Naive B cell (primary cell): ENCODE data around the gene IL11RA. TPM values are rescaled to one million over a fixed set of nuclear protein-coding genes. Genes with fewer than 3 reads are reported as not detected.
A peak's percentile ranks its signal among the peaks of the same experiment; 100 is the strongest.

Source experiments
- ATAC-seq, 2 donors: fragments of 150-1000 bp; cut with Tn5 transposase; 2 replicates each; pipeline ENCODE4 v1.10.0; 2021; ENCODE audit warnings: low read depth in 2 of 2, mild to moderate bottlenecking in 2 of 2, moderate library complexity in 2 of 2
- DNase-seq: peaks from one replicate; pipeline ENCODE4 v3.0.0; 2022
- H3K27ac Mint-ChIP-seq, 6 donors: one replicate each; pipeline ENCODE4 v1.8.0; 2020 to 2022; ENCODE audit warnings: mild to moderate bottlenecking in 6 of 6, mixed read lengths in 6 of 6, moderate library complexity in 5 of 6, inconsistent platforms in 2 of 6
- H3K27me3 Mint-ChIP-seq, 3 donors: one replicate each; pipeline ENCODE4 v1.8.0; 2021 to 2022; ENCODE audit warnings: mixed read lengths in 3 of 3, mild to moderate bottlenecking in 1 of 3
- H3K36me3 Mint-ChIP-seq, 2 donors: one replicate each; pipeline ENCODE4 v1.8.0; 2020 to 2022; ENCODE audit warnings: mixed read lengths in 2 of 2, inconsistent platforms in 1 of 2, mild to moderate bottlenecking in 1 of 2
- H3K4me1 Mint-ChIP-seq, 3 donors: one replicate each; pipeline ENCODE4 v1.8.0; 2020 to 2022; ENCODE audit warnings: mixed read lengths in 3 of 3, inconsistent platforms in 1 of 3, mild to moderate bottlenecking in 1 of 3, moderate library complexity in 1 of 3
- H3K4me3 Mint-ChIP-seq, 8 donors: one replicate each; pipeline ENCODE4 v1.8.0; 2020 to 2022; ENCODE audit warnings: mild to moderate bottlenecking in 8 of 8, mixed read lengths in 8 of 8, moderate library complexity in 8 of 8, inconsistent platforms in 2 of 8
- H3K9me3 Mint-ChIP-seq, 7 donors: one replicate each; pipeline ENCODE4 v1.8.0; 2020 to 2022; ENCODE audit warnings: mixed read lengths in 7 of 7, mild to moderate bottlenecking in 5 of 7, inconsistent platforms in 2 of 7, moderate library complexity in 1 of 7
- polyA plus RNA-seq, 6 donors: library from polyadenylated mRNA; unstranded; fragments of 300-500 nt; fragmentation: Illumina TruSeq; gene quantifications; one replicate each; pipeline ENCODE4 v1.2.3, GENCODE V29; 2021; ENCODE audit warnings: low read depth in 6 of 6

Gene IL11RA
- polyA plus RNA-seq = 1 to 10 TPM; 2.0 to 7.4 (median 3.0) TPM

GRCh38 chr9:34651876-34652601, at the start of gene IL11RA:
Gene IL11RA, plus strand, starts transcription at chr9:34652185. Its CDS starts 3,033 bp downstream, at chr9:34655218.
- H3K27ac Mint-ChIP-seq = peak within 1 kb of the TSS in 3 of 6 donors; percentile 47 to 76 (median 61)
- peak within 1 kb of the TSS in 1 of 8 donors; percentile 20 for H3K4me3 Mint-ChIP-seq
- ATAC-seq (no peak), DNase-seq (no peak)
- peaks cover 23 to 33% (median 29%) of the 10 kb centered on the region in 3 donors for H3K4me1 Mint-ChIP-seq
- H3K36me3 Mint-ChIP-seq = peaks cover 5 to 13% of the 10 kb centered on the region in 2 donors
- H3K27me3 Mint-ChIP-seq = no peaks in the 10 kb centered on the region
- no peaks in the 10 kb centered on the region for H3K9me3 Mint-ChIP-seq

DNA sequence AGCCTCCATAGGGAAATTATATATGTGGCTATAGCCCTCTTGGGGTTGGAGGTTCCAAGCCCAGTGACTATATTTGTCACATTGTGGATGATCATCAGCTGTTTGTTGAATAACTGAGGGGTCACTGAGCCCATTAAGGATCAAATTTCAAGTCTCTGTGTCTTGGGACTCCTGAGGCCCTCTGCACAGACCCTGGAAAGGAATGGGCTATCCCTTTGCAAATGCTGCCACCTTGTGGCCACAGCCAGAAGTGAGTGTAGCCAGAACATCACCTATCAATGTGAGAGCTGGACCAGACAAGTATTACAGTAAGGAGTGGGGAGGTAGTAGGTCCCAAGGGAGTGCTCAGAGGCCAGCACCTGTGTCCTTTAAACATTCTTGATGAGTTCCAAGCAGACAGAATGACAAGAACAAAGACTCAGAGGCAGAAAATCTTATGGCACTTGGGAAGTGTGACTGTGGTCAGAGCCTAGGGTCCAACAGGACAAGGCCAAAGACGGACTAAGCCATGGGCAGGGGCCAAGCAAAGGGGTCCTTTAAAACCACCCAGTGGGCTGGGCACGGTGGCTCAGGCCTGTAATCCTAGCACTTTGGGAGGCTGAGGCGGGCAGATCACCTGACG, 48.3 kb upstream of the IL11RA start:
- Mint-ChIP-seq H3K4me1 (no peaks in the 10 kb centered on the region), H3K9me3 (no peaks in the 10 kb centered on the region), H3K27ac (no peak overlapping the region), H3K4me3 (peak overlapping the region in 1 of 8 donors; percentile 5), H3K36me3 (no peaks in the 10 kb centered on the region), H3K27me3 (peaks cover 14 to 34% (median 20%) of the 10 kb centered on the region in 3 donors)
- peak; percentile 92 to 96 for ATAC-seq
- peak; percentile 72 for DNase-seq

DNA sequence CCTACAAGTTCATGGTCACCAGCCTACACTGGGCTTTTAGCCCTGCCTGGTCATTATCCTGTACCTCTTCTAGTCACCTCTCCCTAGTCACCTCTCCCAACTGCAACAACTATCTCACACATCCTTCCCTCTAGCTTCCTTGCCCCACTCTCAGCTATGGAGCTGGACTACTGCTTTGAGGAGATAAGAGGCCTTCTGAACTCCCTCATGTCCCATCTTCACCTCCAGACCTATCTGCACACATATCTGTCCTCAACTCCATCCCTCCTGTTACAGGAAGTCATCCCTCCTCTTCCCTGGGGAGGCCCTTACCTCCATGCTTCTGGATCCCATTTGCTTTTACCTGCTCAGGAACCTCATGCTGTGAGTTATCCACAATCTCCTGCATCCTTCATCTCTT, 45.8 kb upstream of the IL11RA start:
- H3K4me1 Mint-ChIP-seq = peaks cover under 1 to 10% (median 2%) of the 10 kb centered on the region in 3 donors
- ATAC-seq = no peak
- DNase-seq = no peak
- no peak overlapping the region for H3K27ac Mint-ChIP-seq
- peaks cover 0 to 15% (median 10%) of the 10 kb centered on the region in 3 donors for H3K27me3 Mint-ChIP-seq
- no peak overlapping the region for H3K4me3 Mint-ChIP-seq
- no peaks in the 10 kb centered on the region for H3K36me3 Mint-ChIP-seq
- peaks cover 0 to 2% (median 0%) of the 10 kb centered on the region in 7 donors for H3K9me3 Mint-ChIP-seq

GRCh38 chr9:34606905-34607304, 45.1 kb upstream of the IL11RA start:
- Mint-ChIP-seq H3K36me3 (no peaks in the 10 kb centered on the region), H3K27ac (no peak overlapping the region), H3K4me3 (no peak overlapping the region), H3K27me3 (peaks cover 0 to 15% (median 5%) of the 10 kb centered on the region in 3 donors), H3K4me1 (peaks cover 8 to 14% (median 9%) of the 10 kb centered on the region in 3 donors), H3K9me3 (peaks cover 0 to 2% (median 0%) of the 10 kb centered on the region in 7 donors)
- DNase-seq = no peak
- ATAC-seq = no peak

GRCh38 chr9:34607331-34607730, 44.7 kb upstream of the IL11RA start:
- H3K9me3 Mint-ChIP-seq = peaks cover 0 to 2% (median 0%) of the 10 kb centered on the region in 7 donors
- ATAC-seq = no peak
- no peak overlapping the region for H3K4me3 Mint-ChIP-seq
- no peak for DNase-seq
- H3K36me3 Mint-ChIP-seq = no peaks in the 10 kb centered on the region
- peaks cover 0 to 15% (median 5%) of the 10 kb centered on the region in 3 donors for H3K27me3 Mint-ChIP-seq
- peaks cover 8 to 16% (median 12%) of the 10 kb centered on the region in 3 donors for H3K4me1 Mint-ChIP-seq
- H3K27ac Mint-ChIP-seq = no peak overlapping the region

DNA sequence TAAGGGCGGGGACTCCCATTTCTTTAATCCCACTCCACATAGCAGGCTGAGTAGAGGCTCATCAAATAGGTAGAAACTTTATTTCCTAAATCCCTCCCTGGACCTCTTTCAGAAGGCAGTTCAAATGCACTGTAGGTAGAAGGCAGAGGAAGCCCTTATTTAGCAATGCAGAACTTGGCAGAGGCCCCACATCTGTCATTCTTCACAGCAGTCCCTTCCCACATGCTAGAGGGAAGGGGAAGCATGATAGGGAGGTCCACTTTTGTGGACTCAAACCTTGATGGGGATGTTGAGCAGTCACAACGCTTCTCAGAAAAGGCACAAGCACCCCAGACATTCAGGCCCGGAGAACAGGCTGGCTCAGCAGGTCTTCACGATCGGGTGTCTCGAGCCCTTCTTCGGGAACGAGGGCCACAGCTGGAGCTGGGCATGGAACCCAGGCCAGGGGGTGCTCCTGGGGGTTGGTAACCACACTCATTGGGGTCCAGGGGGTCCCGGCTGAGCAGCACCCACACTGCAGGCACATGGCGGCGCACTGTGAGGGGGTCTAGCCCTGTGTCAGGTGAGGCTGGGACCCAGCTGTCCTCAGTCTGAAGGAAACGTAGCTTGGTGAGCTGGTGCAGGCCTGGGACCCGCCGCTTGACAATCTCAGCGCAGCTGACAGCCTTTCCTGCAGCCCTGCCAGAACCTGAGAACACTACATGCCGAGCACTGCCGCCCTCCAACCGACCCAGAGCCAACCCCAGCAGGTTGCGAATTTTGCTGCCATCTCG, 41.4 kb upstream of the IL11RA start:
- ATAC-seq = no peak
- H3K27me3 Mint-ChIP-seq = no peaks in the 10 kb centered on the region
- no peak overlapping the region for H3K27ac Mint-ChIP-seq
- H3K4me1 Mint-ChIP-seq = peaks cover 13 to 26% (median 22%) of the 10 kb centered on the region in 3 donors
- H3K9me3 Mint-ChIP-seq = peaks cover 0 to 2% (median 0%) of the 10 kb centered on the region in 7 donors
- no peak for DNase-seq
- peak overlapping the region in 7 of 8 donors; percentile 37 to 96 (median 93) for H3K4me3 Mint-ChIP-seq
- peaks cover 0 to 6% of the 10 kb centered on the region in 2 donors for H3K36me3 Mint-ChIP-seq

- Mint-ChIP-seq H3K27me3 (no peaks in the 10 kb centered on the region), H3K9me3 (peaks cover 0 to 2% (median 0%) of the 10 kb centered on the region in 7 donors), H3K4me3 (peak overlapping the region; percentile 86 to 96 (median 93)), H3K36me3 (peaks cover 5 to 10% of the 10 kb centered on the region in 2 donors), H3K27ac (peak overlapping the region; percentile 72 to 94 (median 92)), H3K4me1 (peaks cover 16 to 26% (median 22%) of the 10 kb centered on the region in 3 donors)
- DNase-seq = no peak
- ATAC-seq = peak in 1 of 2 donors; percentile 1
Observed at GRCh38 chr9:34611251-34611810, 40.7 kb upstream of the IL11RA start.

- peak; percentile 84 for DNase-seq
- Mint-ChIP-seq H3K9me3 (peaks cover 0 to 2% (median 0%) of the 10 kb centered on the region in 7 donors), H3K4me3 (peak within 1 kb of the TSS; percentile 86 to 96 (median 93)), H3K36me3 (peaks cover 12 to 18% of the 10 kb centered on the region in 2 donors), H3K27me3 (no peaks in the 10 kb centered on the region), H3K27ac (peak within 1 kb of the TSS; percentile 78 to 94 (median 92)), H3K4me1 (peaks cover 16 to 26% (median 22%) of the 10 kb centered on the region in 3 donors)
- ATAC-seq = peak; percentile 88 to 89
Observed at GRCh38 chr9:34611811-34612787, 39.9 kb upstream of the IL11RA start, which contains the start of gene RPP25L. Gene RPP25L, minus strand, starts transcription at chr9:34612097. Its CDS starts 801 bp downstream, at chr9:34611296.

DNA sequence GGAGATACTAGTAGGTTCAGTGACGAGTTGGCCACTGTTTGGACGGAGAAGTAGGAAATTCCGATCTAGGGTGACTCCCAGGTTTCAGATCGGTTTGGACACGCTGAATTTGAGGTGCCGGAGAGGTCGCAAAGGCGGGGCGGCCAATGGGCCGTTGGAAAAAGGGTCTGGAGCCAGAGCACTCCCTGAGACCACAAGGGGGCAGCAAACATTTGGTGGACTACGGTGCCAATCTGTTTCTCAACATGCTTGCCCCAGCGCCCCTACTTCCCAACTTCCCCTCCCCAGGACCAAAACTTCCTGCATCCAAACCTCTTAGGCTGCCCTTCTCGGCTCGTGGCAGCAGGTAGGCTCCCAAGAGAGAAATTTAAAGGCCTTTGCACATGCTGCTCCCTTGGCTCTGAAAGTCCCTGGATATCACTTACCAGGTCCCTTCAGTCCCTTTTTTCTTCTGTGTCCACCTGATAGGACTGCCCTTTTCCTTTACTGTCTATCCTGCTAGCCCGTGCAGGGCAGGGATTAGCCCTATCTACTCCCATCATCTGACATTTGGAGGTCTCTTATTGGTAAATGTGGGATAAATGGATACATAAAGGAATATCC, 39.1 kb upstream of the IL11RA start:
- no peaks in the 10 kb centered on the region for H3K27me3 Mint-ChIP-seq
- peak overlapping the region in 4 of 6 donors; percentile 64 to 94 (median 81) for H3K27ac Mint-ChIP-seq
- H3K36me3 Mint-ChIP-seq = peaks cover 13 to 24% of the 10 kb centered on the region in 2 donors
- peak overlapping the region; percentile 86 to 96 (median 93) for H3K4me3 Mint-ChIP-seq
- ATAC-seq (peak; percentile 55 to 60), DNase-seq (peak; percentile 75)
- peaks cover 16 to 26% (median 22%) of the 10 kb centered on the region in 3 donors for H3K4me1 Mint-ChIP-seq
- peaks cover 0 to 2% (median 0%) of the 10 kb centered on the region in 7 donors for H3K9me3 Mint-ChIP-seq

DNA sequence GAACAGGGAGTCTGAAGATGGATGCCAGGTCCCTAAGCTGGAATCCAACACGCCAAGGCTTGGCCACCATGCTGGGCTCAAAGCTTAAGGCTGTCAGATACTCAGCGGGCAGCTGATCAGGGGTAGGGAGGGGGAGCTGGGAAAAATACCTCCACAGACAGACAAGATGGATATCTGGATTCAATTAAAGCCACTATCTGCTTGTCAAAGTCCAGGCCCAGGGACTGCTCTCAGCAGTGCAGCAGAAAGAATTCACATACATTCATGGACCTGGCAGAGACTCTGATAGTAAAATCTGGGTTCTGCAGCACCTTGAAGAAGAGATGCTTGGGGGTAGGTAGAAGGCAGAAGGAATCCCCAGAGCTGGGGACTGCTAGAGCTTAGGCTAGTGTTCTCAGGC, 36.9 kb upstream of the IL11RA start:
- no peak for DNase-seq
- peaks cover 0 to 2% (median 0%) of the 10 kb centered on the region in 7 donors for H3K9me3 Mint-ChIP-seq
- H3K4me3 Mint-ChIP-seq = peak overlapping the region in 1 of 8 donors; percentile 11
- H3K27me3 Mint-ChIP-seq = no peaks in the 10 kb centered on the region
- H3K27ac Mint-ChIP-seq = no peak overlapping the region
- H3K4me1 Mint-ChIP-seq = peaks cover 29 to 44% (median 34%) of the 10 kb centered on the region in 3 donors
- ATAC-seq = no peak
- H3K36me3 Mint-ChIP-seq = peaks cover 13 to 24% of the 10 kb centered on the region in 2 donors
